NCI-H524 treated with DMSO at 0.1 percent for 48 hours (cell line): ENCODE measurements around the gene WDR7.
A peak's percentile ranks its signal among the peaks of the same experiment; 100 is the strongest.

Experiments used
- DNase-seq: peaks from one replicate; lab custom pipeline; 2025; lab: John Stamatoyannopoulos, UW

The WDR7 gene

GRCh38 chr18:56804395-56804794 lies 153.2 kb downstream of the WDR7 start:
- no peak for DNase-seq

- DNase-seq = no peak
Observed at GRCh38 chr18:56807901-56808300, 156.7 kb downstream of the WDR7 start.

GRCh38 chr18:56812674-56813073 lies 161.5 kb downstream of the WDR7 start:
- DNase-seq = no peak

- no peak for DNase-seq
Observed at GRCh38 chr18:56815926-56816325, 164.8 kb downstream of the WDR7 start.

- no peak for DNase-seq
Observed at GRCh38 chr18:56823986-56824565, 172.9 kb downstream of the WDR7 start.

GRCh38 chr18:56825321-56825720 lies 174.2 kb downstream of the WDR7 start:
- no peak for DNase-seq

- no peak for DNase-seq
Observed at GRCh38 chr18:56825878-56826277, 174.7 kb downstream of the WDR7 start.

- no peak for DNase-seq
Observed at GRCh38 chr18:56831988-56832387, 180.8 kb downstream of the WDR7 start.

GRCh38 chr18:56835331-56835730 lies 184.2 kb downstream of the WDR7 start:
- no peak for DNase-seq

- DNase-seq = no peak
Observed at GRCh38 chr18:56836173-56836572, 185.0 kb downstream of the WDR7 start.

GRCh38 chr18:56841836-56842235 lies 190.7 kb downstream of the WDR7 start:
- DNase-seq = no peak

GRCh38 chr18:56843241-56843640 lies 192.1 kb downstream of the WDR7 start:
- no peak for DNase-seq

- no peak for DNase-seq
Observed at GRCh38 chr18:56844556-56844955, 193.4 kb downstream of the WDR7 start.

- no peak for DNase-seq
Observed at GRCh38 chr18:56851774-56852173, 200.6 kb downstream of the WDR7 start.

- DNase-seq = no peak
Observed at GRCh38 chr18:56853961-56854360, 202.8 kb downstream of the WDR7 start.

- DNase-seq = no peak
Observed at GRCh38 chr18:56861244-56861643, 210.1 kb downstream of the WDR7 start.

GRCh38 chr18:56869189-56869777 lies 218.1 kb downstream of the WDR7 start:
- peak; percentile 21 for DNase-seq

- no peak for DNase-seq
Observed at GRCh38 chr18:56870982-56871381, 219.8 kb downstream of the WDR7 start.

- no peak for DNase-seq
Observed at GRCh38 chr18:56872140-56872539, 221.0 kb downstream of the WDR7 start.

- no peak for DNase-seq
Observed at GRCh38 chr18:56873441-56874140, 222.4 kb downstream of the WDR7 start.

GRCh38 chr18:56878711-56879110 lies 227.6 kb downstream of the WDR7 start:
- DNase-seq = no peak

GRCh38 chr18:56884511-56884910 lies 233.4 kb downstream of the WDR7 start:
- DNase-seq = no peak

- no peak for DNase-seq
Observed at GRCh38 chr18:56888978-56889377, 237.8 kb downstream of the WDR7 start.

GRCh38 chr18:56889621-56890020 lies 238.5 kb downstream of the WDR7 start:
- DNase-seq = no peak
